ENCODE measurements around the gene HK2. TPM values are rescaled to one million over a fixed set of nuclear protein-coding genes. Genes with fewer than 3 reads are reported as not detected.
"Not testable (repeated sequence)": the region's sequence is repeated elsewhere in the genome, so short reads cannot be mapped to it uniquely, and the experiment has no call there.

HK2 gene
- total RNA-seq, 2 experiments from 2014 or later = 32.2 to 45.8 TPM

- ATAC-seq (no peak), DNase-seq (no peak)
- no peak overlapping the region for H3K27ac Mint-ChIP-seq
- peaks cover 6% of the 10 kb centered on the region for H3K4me1 Mint-ChIP-seq
- H3K9me3 Mint-ChIP-seq (ENCODE audit: low read depth) = no peaks in the 10 kb centered on the region
- CTCF ChIA-PET = interaction anchor here (1.3 kb wide), 1 partner anchor 15 kb away, joined by 5 read pairs; no protein-coding TSS in a partner anchor
- H3K4me3 Mint-ChIP-seq = no peak overlapping the region
- no peaks in the 10 kb centered on the region for H3K36me3 Mint-ChIP-seq
- H3K27me3 Mint-ChIP-seq = peaks cover 15% of the 10 kb centered on the region
Observed at GRCh38 chr2:74821177-74822126, 12.5 kb upstream of the HK2 start.

- H3K4me3 Mint-ChIP-seq = no peak overlapping the region
- H3K27ac Mint-ChIP-seq = no peak overlapping the region
- ATAC-seq = no peak
- peaks cover 13% of the 10 kb centered on the region for H3K27me3 Mint-ChIP-seq
- no peaks in the 10 kb centered on the region for H3K9me3 Mint-ChIP-seq (ENCODE audit: low read depth)
- CTCF ChIA-PET = no interaction called here
- H3K4me1 Mint-ChIP-seq = peaks cover 6% of the 10 kb centered on the region
- DNase-seq = no peak
- H3K36me3 Mint-ChIP-seq = no peaks in the 10 kb centered on the region
Observed at GRCh38 chr2:74822771-74823566, 11.0 kb upstream of the HK2 start.

GRCh38 chr2:74824679-74825078 is 9.2 kb upstream of the HK2 start:
- DNase-seq = no peak
- peaks cover 16% of the 10 kb centered on the region for H3K27me3 Mint-ChIP-seq
- no peaks in the 10 kb centered on the region for H3K36me3 Mint-ChIP-seq
- H3K9me3 Mint-ChIP-seq (ENCODE audit: low read depth) = no peaks in the 10 kb centered on the region
- H3K4me1 Mint-ChIP-seq = peaks cover 2% of the 10 kb centered on the region
- CTCF ChIA-PET = interaction anchor here (0.7 to 1.8 kb wide), 2 partner anchors 11 to 77 kb away, joined by 3 to 10 read pairs; no protein-coding TSS in a partner anchor
- ATAC-seq = no peak
- H3K27ac Mint-ChIP-seq = no peak overlapping the region
- H3K4me3 Mint-ChIP-seq = no peak overlapping the region

GRCh38 chr2:74828543-74828942 is 5.4 kb upstream of the HK2 start:
- H3K36me3 Mint-ChIP-seq = peaks cover 3% of the 10 kb centered on the region
- H3K27me3 Mint-ChIP-seq = peaks cover 16% of the 10 kb centered on the region
- no peak overlapping the region for H3K27ac Mint-ChIP-seq
- CTCF ChIA-PET = no interaction called here
- ATAC-seq (no peak), DNase-seq (no peak)
- H3K4me3 Mint-ChIP-seq = no peak overlapping the region
- H3K4me1 Mint-ChIP-seq = peaks cover 16% of the 10 kb centered on the region
- no peaks in the 10 kb centered on the region for H3K9me3 Mint-ChIP-seq (ENCODE audit: low read depth)

- Mint-ChIP-seq H3K27ac (no peak overlapping the region), H3K9me3 (ENCODE audit: low read depth) (no peaks in the 10 kb centered on the region), H3K4me1 (peaks cover 33% of the 10 kb centered on the region), H3K27me3 (peaks cover 10% of the 10 kb centered on the region), H3K4me3 (no peak overlapping the region), H3K36me3 (peaks cover 7% of the 10 kb centered on the region)
- CTCF ChIA-PET = interaction anchor here (1.2 to 10.7 kb wide), 2 partner anchors 44 to 118 kb away, joined by 3 to 71 read pairs; no protein-coding TSS in a partner anchor
- ATAC-seq = no peak
- no peak for DNase-seq
Observed at GRCh38 chr2:74831693-74832530, 2.0 kb upstream of the HK2 start.

- not testable (repeated sequence) for H3K9me3 Mint-ChIP-seq (ENCODE audit: low read depth)
- H3K27ac Mint-ChIP-seq = peak overlapping the region; percentile 91
- H3K4me3 Mint-ChIP-seq = peak overlapping the region; percentile 89
- H3K36me3 Mint-ChIP-seq = peaks cover 15% of the 10 kb centered on the region
- peaks cover 52% of the 10 kb centered on the region for H3K4me1 Mint-ChIP-seq
- ATAC-seq = peak; percentile 20
- H3K27me3 Mint-ChIP-seq = peaks cover 10% of the 10 kb centered on the region
- DNase-seq = peak; percentile 54
- CTCF ChIA-PET = interaction anchor here (1.5 to 10.7 kb wide), 6 partner anchors 9 to 144 kb away, joined by 3 to 71 read pairs (median 10); no protein-coding TSS in a partner anchor
Observed at GRCh38 chr2:74834234-74834791, 386 bp downstream of the HK2 start.

GRCh38 chr2:74834792-74835755 is 1.1 kb downstream of the HK2 start:
- peaks cover 57% of the 10 kb centered on the region for H3K4me1 Mint-ChIP-seq
- peak overlapping the region; percentile 89 for H3K4me3 Mint-ChIP-seq
- peaks cover 17% of the 10 kb centered on the region for H3K36me3 Mint-ChIP-seq
- ATAC-seq (peak; percentile 59), DNase-seq (peak; percentile 81)
- H3K9me3 Mint-ChIP-seq (ENCODE audit: low read depth) = no peaks in the 10 kb centered on the region
- CTCF ChIA-PET = interaction anchor here (1.5 to 10.7 kb wide), 6 partner anchors 9 to 144 kb away, joined by 3 to 71 read pairs (median 10); no protein-coding TSS in a partner anchor
- peaks cover 5% of the 10 kb centered on the region for H3K27me3 Mint-ChIP-seq
- H3K27ac Mint-ChIP-seq = peak overlapping the region; percentile 91

- DNase-seq = no peak
- CTCF ChIA-PET = interaction anchor here (0.9 to 10.7 kb wide), 10 partner anchors 8 to 246 kb away, joined by 3 to 71 read pairs (median 4); no protein-coding TSS in a partner anchor
- peaks cover 22% of the 10 kb centered on the region for H3K36me3 Mint-ChIP-seq
Observed at GRCh38 chr2:74835831-74836674, 2.1 kb downstream of the HK2 start.

GRCh38 chr2:74836675-74837401 is 2.9 kb downstream of the HK2 start:
- no peak for ATAC-seq
- CTCF ChIA-PET = interaction anchor here (0.6 to 10.7 kb wide), 11 partner anchors 8 to 247 kb away, joined by 3 to 71 read pairs (median 3); no protein-coding TSS in a partner anchor
- DNase-seq = no peak
- Mint-ChIP-seq H3K36me3 (peaks cover 23% of the 10 kb centered on the region), H3K9me3 (ENCODE audit: low read depth) (no peaks in the 10 kb centered on the region), H3K27me3 (no peaks in the 10 kb centered on the region), H3K4me1 (peaks cover 69% of the 10 kb centered on the region), H3K27ac (peak overlapping the region; percentile 18), H3K4me3 (peak overlapping the region; percentile 89)

More at GRCh38 chr2:74835831-74836674, 2.1 kb downstream of the HK2 start:
- peaks cover 64% of the 10 kb centered on the region for H3K4me1 Mint-ChIP-seq
- H3K27ac Mint-ChIP-seq = peak overlapping the region; percentile 63
- peak overlapping the region; percentile 89 for H3K4me3 Mint-ChIP-seq
- no peak for ATAC-seq
- H3K9me3 Mint-ChIP-seq (ENCODE audit: low read depth) = no peaks in the 10 kb centered on the region
- peaks cover 5% of the 10 kb centered on the region for H3K27me3 Mint-ChIP-seq

GRCh38 chr2:74841641-74842040 is 7.7 kb downstream of the HK2 start:
- CTCF ChIA-PET = interaction anchor here (8.0 to 10.7 kb wide), 2 partner anchors 8 to 34 kb away, joined by 67 to 71 read pairs; no protein-coding TSS in a partner anchor
- Mint-ChIP-seq H3K4me1 (peaks cover 87% of the 10 kb centered on the region), H3K9me3 (ENCODE audit: low read depth) (no peaks in the 10 kb centered on the region), H3K4me3 (no peak overlapping the region), H3K27me3 (no peaks in the 10 kb centered on the region), H3K27ac (peak overlapping the region; percentile 40), H3K36me3 (peaks cover 20% of the 10 kb centered on the region)
- DNase-seq = no peak
- no peak for ATAC-seq
